HEK293 (cell line): ENCODE data around the gene SMAGP.
A peak's percentile ranks its signal among the peaks of the same experiment; 100 is the strongest.

Experiments used
- CTCF ChIA-PET: fragments of 350-600 bp; formaldehyde crosslinking; extraction: SDS; loops from one replicate; lab custom pipeline; 2021; ENCODE audit warnings: antibody characterized with exemption; lab: Yijun Ruan, JAX
- POLR2A ChIA-PET: fragments of 300-600 bp; formaldehyde crosslinking; extraction: SDS; loops from one replicate; lab custom pipeline; 2020; ENCODE audit warnings: antibody characterized with exemption, inconsistent platforms; lab: Yijun Ruan, JAX
- H3K27ac ChIP-seq: fragments of 200-500 bp; sonication (Bioruptor generic); 2 replicates; pipeline ENCODE4 v1.5.1; 2014; ENCODE audit warnings: low read depth, low read length, control low read depth, inconsistent platforms; ENCODE audit errors: extremely low read depth
- H3K36me3 ChIP-seq, 2 experiments: fragments of 200-500 bp in 1 of 2; sonication (Bioruptor generic) in 1 of 2; 1 replicate in 1 of 2; 2 replicates in 1 of 2; pipeline ENCODE4 v1.5.1; 2014 to 2017; ENCODE audit warnings: inconsistent platforms in 2 of 2, low read length in 2 of 2; ENCODE audit not compliant: control insufficient read depth in 2 of 2, insufficient read depth in 1 of 2
- H3K4me1 ChIP-seq: fragments of 200-500 bp; sonication (Bioruptor generic); 2 replicates; pipeline ENCODE4 v1.5.1; 2014; ENCODE audit warnings: mild to moderate bottlenecking, low read length, inconsistent platforms; ENCODE audit not compliant: control insufficient read depth, insufficient read depth
- H3K4me3 ChIP-seq: 2 replicates; pipeline ENCODE4 v1.5.1; 2011; ENCODE audit warnings: low read depth, mild to moderate bottlenecking, control low read depth, low read length, moderate library complexity
- H3K9me3 ChIP-seq: fragments of 200-500 bp; sonication (Bioruptor generic); 2 replicates; pipeline ENCODE4 v1.5.1; 2014; ENCODE audit warnings: low read depth, low read length, inconsistent platforms; ENCODE audit not compliant: control insufficient read depth, insufficient read depth
- BCL11B ChIP-seq: fragments of 450-650 bp; formaldehyde crosslinking; IDR thresholded peaks from 2 replicates; pipeline ENCODE4 v1.5.1; 2016; ENCODE audit warnings: low read depth, missing biosample characterization, missing genetic modification characterization
- EGR2 ChIP-seq: fragments of 450-650 bp; formaldehyde crosslinking; IDR thresholded peaks from 2 replicates; pipeline ENCODE4 v1.5.1; 2016; ENCODE audit warnings: low read depth, missing biosample characterization, missing genetic modification characterization
- IKZF3 ChIP-seq: fragments of 450-650 bp; IDR thresholded peaks from 2 replicates; pipeline ENCODE4 v1.5.0; 2018; ENCODE audit warnings: missing biosample characterization, mild to moderate bottlenecking, missing genetic modification characterization, moderate library complexity
- KLF16 ChIP-seq: fragments of 450-650 bp; formaldehyde crosslinking; IDR thresholded peaks from 2 replicates; pipeline ENCODE4 v1.5.1; 2017; ENCODE audit warnings: missing biosample characterization, missing genetic modification characterization
- OSR2 ChIP-seq: fragments of 450-650 bp; formaldehyde crosslinking; IDR thresholded peaks from 2 replicates; pipeline ENCODE4 v1.5.1; 2016; ENCODE audit warnings: missing biosample characterization, missing genetic modification characterization
- OVOL3 ChIP-seq: fragments of 450-650 bp; formaldehyde crosslinking; IDR thresholded peaks from 2 replicates; pipeline ENCODE4 v1.5.1; 2016; ENCODE audit warnings: missing biosample characterization, missing genetic modification characterization
- PRDM1 ChIP-seq: fragments of 450-650 bp; formaldehyde crosslinking; IDR thresholded peaks from 2 replicates; pipeline ENCODE4; 2016; ENCODE audit warnings: missing biosample characterization, missing genetic modification characterization
- ZFHX2 ChIP-seq: fragments of 450-650 bp; formaldehyde crosslinking; conservative IDR thresholded peaks from 2 replicates; pipeline ENCODE4 v1.5.1; 2016; ENCODE audit warnings: missing biosample characterization, missing genetic modification characterization
- ZFP37 ChIP-seq: fragments of 450-650 bp; formaldehyde crosslinking; IDR thresholded peaks from 2 replicates; pipeline ENCODE4 v1.5.1; 2016; ENCODE audit warnings: missing biosample characterization, missing genetic modification characterization
- ZNF223 ChIP-seq: fragments of 450-650 bp; formaldehyde crosslinking; IDR thresholded peaks from 2 replicates; pipeline ENCODE4 v1.5.1; 2016; ENCODE audit warnings: missing biosample characterization, missing genetic modification characterization
- ZNF23 ChIP-seq: fragments of 450-650 bp; formaldehyde crosslinking; IDR thresholded peaks from 2 replicates; pipeline ENCODE4 v1.5.1; 2016; ENCODE audit warnings: missing biosample characterization, missing genetic modification characterization, borderline replicate concordance
- ZNF341 ChIP-seq: fragments of 450-650 bp; formaldehyde crosslinking; IDR thresholded peaks from 2 replicates; pipeline ENCODE4; 2016; ENCODE audit warnings: low read depth, missing biosample characterization, missing genetic modification characterization
- ZNF37A ChIP-seq: fragments of 450-650 bp; IDR thresholded peaks from 2 replicates; pipeline ENCODE4 v1.5.1; 2018; ENCODE audit warnings: missing biosample characterization, missing genetic modification characterization
- ZNF391 ChIP-seq: fragments of 450-650 bp; formaldehyde crosslinking; IDR thresholded peaks from 2 replicates; pipeline ENCODE4 v1.5.1; 2016; ENCODE audit warnings: low read depth, missing biosample characterization, missing genetic modification characterization, borderline replicate concordance
- ZNF404 ChIP-seq: fragments of 450-650 bp; formaldehyde crosslinking; IDR thresholded peaks from 2 replicates; pipeline ENCODE4 v1.5.1; 2017; ENCODE audit warnings: missing biosample characterization, missing genetic modification characterization
- ZNF426 ChIP-seq: fragments of 450-650 bp; formaldehyde crosslinking; IDR thresholded peaks from 2 replicates; pipeline ENCODE4 v1.5.1; 2017; ENCODE audit warnings: missing biosample characterization, missing genetic modification characterization, mild to moderate bottlenecking, inconsistent platforms, moderate library complexity
- ZNF514 ChIP-seq: fragments of 450-650 bp; formaldehyde crosslinking; IDR thresholded peaks from 2 replicates; pipeline ENCODE4 v1.5.1; 2016; ENCODE audit warnings: missing biosample characterization, missing genetic modification characterization
- ZNF530 ChIP-seq: fragments of 450-650 bp; formaldehyde crosslinking; IDR thresholded peaks from 2 replicates; pipeline ENCODE4 v1.5.1; 2016; ENCODE audit warnings: low read depth, missing biosample characterization, missing genetic modification characterization
- ZNF548 ChIP-seq: fragments of 450-650 bp; formaldehyde crosslinking; IDR thresholded peaks from 2 replicates; pipeline ENCODE4 v1.5.1; 2016; ENCODE audit warnings: missing biosample characterization, missing genetic modification characterization
- ZNF747 ChIP-seq: fragments of 450-650 bp; formaldehyde crosslinking; IDR thresholded peaks from 2 replicates; pipeline ENCODE4 v1.5.1; 2016; ENCODE audit warnings: missing biosample characterization, missing genetic modification characterization
- ZNF76 ChIP-seq: fragments of 450-650 bp; formaldehyde crosslinking; IDR thresholded peaks from 2 replicates; pipeline ENCODE4; 2016; ENCODE audit warnings: low read depth, missing biosample characterization, missing genetic modification characterization, borderline replicate concordance
- ZNF843 ChIP-seq: fragments of 450-650 bp; formaldehyde crosslinking; IDR thresholded peaks from 2 replicates; pipeline ENCODE4 v1.5.1; 2016; ENCODE audit warnings: missing biosample characterization, missing genetic modification characterization
- TF ChIP-seq, protein P1 (sequence below): fragments of 450-650 bp; formaldehyde crosslinking; IDR thresholded peaks from 2 replicates; pipeline ENCODE4 v1.5.1; 2016; ENCODE audit warnings: missing biosample characterization, missing genetic modification characterization
- TF ChIP-seq, protein P2 (sequence below): fragments of 450-650 bp; formaldehyde crosslinking; conservative IDR thresholded peaks from 2 replicates; pipeline ENCODE4 v1.5.1; 2016; ENCODE audit warnings: low read depth, missing biosample characterization, missing genetic modification characterization
- TF ChIP-seq, protein P3 (sequence below): fragments of 450-650 bp; formaldehyde crosslinking; IDR thresholded peaks from 2 replicates; pipeline ENCODE4 v1.5.1; 2016; ENCODE audit warnings: missing biosample characterization, missing genetic modification characterization, borderline replicate concordance
- TF ChIP-seq, protein P4 (sequence below): fragments of 450-650 bp; IDR thresholded peaks from 2 replicates; pipeline ENCODE4 v1.5.1; 2018; ENCODE audit warnings: missing biosample characterization, missing genetic modification characterization
- TF ChIP-seq, protein P5 (sequence below): fragments of 450-650 bp; formaldehyde crosslinking; IDR thresholded peaks from 2 replicates; pipeline ENCODE4 v1.5.1; 2017; ENCODE audit warnings: missing biosample characterization, missing genetic modification characterization

SMAGP gene

DNA sequence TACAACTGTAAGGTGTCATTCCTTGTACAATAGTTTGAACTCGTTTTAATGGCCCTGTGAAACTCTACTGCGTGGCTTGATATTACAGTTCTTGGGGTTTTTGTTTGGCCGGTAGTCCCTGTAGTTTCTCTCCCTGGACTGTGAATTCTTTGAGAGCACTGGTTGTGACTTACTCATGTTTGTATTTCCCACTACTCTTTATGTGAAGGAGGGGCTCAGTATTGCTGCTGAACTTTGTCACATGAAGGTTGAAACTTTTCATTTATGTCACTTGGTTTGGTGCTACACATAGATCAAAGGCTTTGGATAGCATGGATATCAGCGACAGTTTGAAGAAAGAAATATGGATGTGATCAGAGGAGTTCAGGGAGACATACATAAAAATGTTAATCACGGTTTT lies 50.9 kb downstream of the SMAGP start:
- Histone ChIP-seq H3K4me3 (no peak overlapping the region), H3K36me3 (peaks cover 0 to 3% of the 10 kb centered on the region in 2 experiments; a peak in 1 of 3 replicates), H3K27ac (peak overlapping the region; percentile 91), H3K4me1 (peaks cover 9% of the 10 kb centered on the region), H3K9me3 (no peaks in the 10 kb centered on the region)
- TF ChIP-seq OSR2, result no peak
- TF ChIP-seq ZNF404 (tag by site-specific recombination), result no peak
- TF ChIP-seq ZNF426 (tag by site-specific recombination), result no peak
- TF ChIP-seq ZNF530, result no peak
- TF ChIP-seq ZNF747 (tag by site-specific recombination), result no peak
- TF ChIP-seq, protein P1, sequence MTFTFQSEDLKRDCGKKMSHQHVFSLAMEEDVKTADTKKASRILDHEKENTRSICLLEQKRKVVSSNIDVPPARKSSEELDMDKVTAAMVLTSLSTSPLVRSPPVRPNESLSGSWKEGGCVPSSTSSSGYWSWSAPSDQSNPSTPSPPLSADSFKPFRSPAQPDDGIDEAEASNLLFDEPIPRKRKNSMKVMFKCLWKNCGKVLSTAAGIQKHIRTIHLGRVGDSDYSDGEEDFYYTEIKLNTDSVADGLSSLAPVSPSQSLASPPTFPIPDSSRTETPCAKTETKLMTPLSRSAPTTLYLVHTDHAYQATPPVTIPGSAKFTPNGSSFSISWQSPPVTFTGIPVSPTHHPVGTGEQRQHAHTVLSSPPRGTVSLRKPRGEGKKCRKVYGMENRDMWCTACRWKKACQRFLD, result no peak
- TF ChIP-seq KLF16 (tag by site-specific recombination), result no peak
- TF ChIP-seq, protein P2, sequence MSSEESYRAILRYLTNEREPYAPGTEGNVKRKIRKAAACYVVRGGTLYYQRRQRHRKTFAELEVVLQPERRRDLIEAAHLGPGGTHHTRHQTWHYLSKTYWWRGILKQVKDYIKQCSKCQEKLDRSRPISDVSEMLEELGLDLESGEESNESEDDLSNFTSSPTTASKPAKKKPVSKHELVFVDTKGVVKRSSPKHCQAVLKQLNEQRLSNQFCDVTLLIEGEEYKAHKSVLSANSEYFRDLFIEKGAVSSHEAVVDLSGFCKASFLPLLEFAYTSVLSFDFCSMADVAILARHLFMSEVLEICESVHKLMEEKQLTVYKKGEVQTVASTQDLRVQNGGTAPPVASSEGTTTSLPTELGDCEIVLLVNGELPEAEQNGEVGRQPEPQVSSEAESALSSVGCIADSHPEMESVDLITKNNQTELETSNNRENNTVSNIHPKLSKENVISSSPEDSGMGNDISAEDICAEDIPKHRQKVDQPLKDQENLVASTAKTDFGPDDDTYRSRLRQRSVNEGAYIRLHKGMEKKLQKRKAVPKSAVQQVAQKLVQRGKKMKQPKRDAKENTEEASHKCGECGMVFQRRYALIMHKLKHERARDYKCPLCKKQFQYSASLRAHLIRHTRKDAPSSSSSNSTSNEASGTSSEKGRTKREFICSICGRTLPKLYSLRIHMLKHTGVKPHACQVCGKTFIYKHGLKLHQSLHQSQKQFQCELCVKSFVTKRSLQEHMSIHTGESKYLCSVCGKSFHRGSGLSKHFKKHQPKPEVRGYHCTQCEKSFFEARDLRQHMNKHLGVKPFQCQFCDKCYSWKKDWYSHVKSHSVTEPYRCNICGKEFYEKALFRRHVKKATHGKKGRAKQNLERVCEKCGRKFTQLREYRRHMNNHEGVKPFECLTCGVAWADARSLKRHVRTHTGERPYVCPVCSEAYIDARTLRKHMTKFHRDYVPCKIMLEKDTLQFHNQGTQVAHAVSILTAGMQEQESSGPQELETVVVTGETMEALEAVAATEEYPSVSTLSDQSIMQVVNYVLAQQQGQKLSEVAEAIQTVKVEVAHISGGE (tag by site-specific recombination), result no peak
- TF ChIP-seq, protein P3, sequence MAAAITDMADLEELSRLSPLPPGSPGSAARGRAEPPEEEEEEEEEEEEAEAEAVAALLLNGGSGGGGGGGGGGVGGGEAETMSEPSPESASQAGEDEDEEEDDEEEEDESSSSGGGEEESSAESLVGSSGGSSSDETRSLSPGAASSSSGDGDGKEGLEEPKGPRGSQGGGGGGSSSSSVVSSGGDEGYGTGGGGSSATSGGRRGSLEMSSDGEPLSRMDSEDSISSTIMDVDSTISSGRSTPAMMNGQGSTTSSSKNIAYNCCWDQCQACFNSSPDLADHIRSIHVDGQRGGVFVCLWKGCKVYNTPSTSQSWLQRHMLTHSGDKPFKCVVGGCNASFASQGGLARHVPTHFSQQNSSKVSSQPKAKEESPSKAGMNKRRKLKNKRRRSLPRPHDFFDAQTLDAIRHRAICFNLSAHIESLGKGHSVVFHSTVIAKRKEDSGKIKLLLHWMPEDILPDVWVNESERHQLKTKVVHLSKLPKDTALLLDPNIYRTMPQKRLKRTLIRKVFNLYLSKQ, result no peak
- no peak for TF ChIP-seq ZNF23
- no peak for TF ChIP-seq ZNF514 (tag by site-specific recombination)
- TF ChIP-seq, protein P4, sequence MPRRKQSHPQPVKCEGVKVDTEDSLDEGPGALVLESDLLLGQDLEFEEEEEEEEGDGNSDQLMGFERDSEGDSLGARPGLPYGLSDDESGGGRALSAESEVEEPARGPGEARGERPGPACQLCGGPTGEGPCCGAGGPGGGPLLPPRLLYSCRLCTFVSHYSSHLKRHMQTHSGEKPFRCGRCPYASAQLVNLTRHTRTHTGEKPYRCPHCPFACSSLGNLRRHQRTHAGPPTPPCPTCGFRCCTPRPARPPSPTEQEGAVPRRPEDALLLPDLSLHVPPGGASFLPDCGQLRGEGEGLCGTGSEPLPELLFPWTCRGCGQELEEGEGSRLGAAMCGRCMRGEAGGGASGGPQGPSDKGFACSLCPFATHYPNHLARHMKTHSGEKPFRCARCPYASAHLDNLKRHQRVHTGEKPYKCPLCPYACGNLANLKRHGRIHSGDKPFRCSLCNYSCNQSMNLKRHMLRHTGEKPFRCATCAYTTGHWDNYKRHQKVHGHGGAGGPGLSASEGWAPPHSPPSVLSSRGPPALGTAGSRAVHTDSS, result no peak
- no peak for TF ChIP-seq ZNF548
- no peak for TF ChIP-seq BCL11B (tag by site-specific recombination)
- ChIA-PET POLR2A (interaction anchor here (1.8 to 4.0 kb wide), 2 partner anchors 19 to 136 kb away, joined by 16 to 36 read pairs; partner anchors contain the start of genes CSRNP2 and DAZAP2), CTCF (interaction anchor here (0.5 to 1.9 kb wide), 3 partner anchors 11 to 442 kb away, joined by 3 to 12 read pairs (median 7); no protein-coding TSS in a partner anchor)

DNA sequence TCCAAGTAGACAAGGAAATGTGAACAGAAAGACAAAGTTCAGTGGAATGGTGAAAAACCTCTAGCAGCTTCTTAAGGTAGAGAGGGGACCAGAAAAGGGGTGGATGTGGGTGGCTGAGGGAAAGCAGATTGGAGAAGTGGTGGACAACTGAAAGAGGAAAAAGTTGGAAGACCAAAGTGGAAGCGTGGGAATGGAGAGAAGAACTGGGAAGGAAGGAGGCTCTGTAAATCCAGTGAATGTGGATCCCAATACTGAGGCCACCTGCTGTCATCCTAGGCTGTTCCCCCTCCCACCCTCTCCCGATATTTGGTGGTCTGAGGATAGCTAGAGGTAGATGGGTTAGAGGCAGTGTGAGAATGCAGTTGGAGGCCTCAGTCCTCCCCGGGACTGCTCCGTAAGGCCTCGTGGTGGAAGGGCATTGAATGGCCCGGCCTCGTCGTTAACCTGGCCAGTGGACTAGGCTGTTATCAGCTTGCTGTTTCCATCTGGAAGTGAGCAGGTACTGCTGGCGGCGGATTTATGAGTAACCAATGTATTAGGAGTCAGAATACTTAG lies 51.5 kb downstream of the SMAGP start:
- ChIA-PET CTCF (interaction anchor here (0.6 to 1.9 kb wide), 10 partner anchors 11 to 478 kb away, joined by 3 to 12 read pairs (median 4); partner anchors contain the start of gene DAZAP2), POLR2A (interaction anchor here (1.0 to 4.0 kb wide), 8 partner anchors 10 to 135 kb away, joined by 3 to 36 read pairs (median 10); partner anchors contain the start of genes CSRNP2 and DAZAP2)
- H3K4me1 ChIP-seq, result peaks cover 9% of the 10 kb centered on the region
- no peaks in the 10 kb centered on the region for H3K36me3 ChIP-seq
- peak overlapping the region; percentile 65 for H3K4me3 ChIP-seq
- no peaks in the 10 kb centered on the region for H3K9me3 ChIP-seq
- H3K27ac ChIP-seq, result peak overlapping the region; percentile 91
- TF ChIP-seq ZNF391 (0 out of 2 replicates have a peak, but pooled peaks have one; percentile 2), OVOL3 (tag by site-specific recombination) (no peak), ZNF223 (tag by site-specific recombination) (no peak), ZNF341 (peak; percentile 98), ZNF37A (tag by site-specific recombination) (no peak), IKZF3 (peak; percentile 42; the same call in 1 of the 2 replicates), ZFHX2 (peak; percentile 68), PRDM1 (tag by site-specific recombination) (peak; percentile 76), ZFP37 (tag by site-specific recombination) (0 out of 2 replicates have a peak, but pooled peaks have one; percentile 30), ZNF76 (0 out of 2 replicates have a peak, but pooled peaks have one; percentile 17), EGR2 (tag by site-specific recombination) (peak; percentile 45; the same call in 1 of the 2 replicates), ZNF843 (tag by site-specific recombination) (no peak)
- TF ChIP-seq, protein P5, sequence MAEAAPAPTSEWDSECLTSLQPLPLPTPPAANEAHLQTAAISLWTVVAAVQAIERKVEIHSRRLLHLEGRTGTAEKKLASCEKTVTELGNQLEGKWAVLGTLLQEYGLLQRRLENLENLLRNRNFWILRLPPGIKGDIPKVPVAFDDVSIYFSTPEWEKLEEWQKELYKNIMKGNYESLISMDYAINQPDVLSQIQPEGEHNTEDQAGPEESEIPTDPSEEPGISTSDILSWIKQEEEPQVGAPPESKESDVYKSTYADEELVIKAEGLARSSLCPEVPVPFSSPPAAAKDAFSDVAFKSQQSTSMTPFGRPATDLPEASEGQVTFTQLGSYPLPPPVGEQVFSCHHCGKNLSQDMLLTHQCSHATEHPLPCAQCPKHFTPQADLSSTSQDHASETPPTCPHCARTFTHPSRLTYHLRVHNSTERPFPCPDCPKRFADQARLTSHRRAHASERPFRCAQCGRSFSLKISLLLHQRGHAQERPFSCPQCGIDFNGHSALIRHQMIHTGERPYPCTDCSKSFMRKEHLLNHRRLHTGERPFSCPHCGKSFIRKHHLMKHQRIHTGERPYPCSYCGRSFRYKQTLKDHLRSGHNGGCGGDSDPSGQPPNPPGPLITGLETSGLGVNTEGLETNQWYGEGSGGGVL (tag by site-specific recombination), result peak; percentile 35; the same call in 1 of the 2 replicates
